GM23248 (cell line): Measurements from ENCODE around the gene SPATA3. TPM values are rescaled to one million over a fixed set of nuclear protein-coding genes. Genes with fewer than 3 reads are reported as not detected.
A peak's percentile ranks its signal among the peaks of the same experiment; 100 is the strongest.

ENCODE experiments used
- DNase-seq: peaks from one replicate; pipeline ENCODE4 v3.0.0-alpha.2; 2015
- H2AFZ ChIP-seq: fragments of 200-600 bp; sonication (generic); 2 replicates; pipeline ENCODE4 v1.6.1; 2016; ENCODE audit warnings: antibody characterized with exemption
- H3F3A ChIP-seq: fragments of 200-600 bp; sonication (generic); 2 replicates; pipeline ENCODE4 v1.6.1; 2016; ENCODE audit warnings: mild to moderate bottlenecking, antibody characterized with exemption, mixed run types; ENCODE audit not compliant: insufficient read depth
- H3K27ac ChIP-seq: fragments of 200-600 bp; sonication (generic); 2 replicates; pipeline ENCODE4 v1.5.1; 2016; ENCODE audit warnings: mild to moderate bottlenecking
- H3K27me3 ChIP-seq: fragments of 200-600 bp; sonication (generic); replicated peaks from 2 replicates; pipeline ENCODE4 v1.6.1; 2016; ENCODE audit warnings: mild to moderate bottlenecking; ENCODE audit not compliant: insufficient read depth
- H3K36me3 ChIP-seq: fragments of 200-600 bp; sonication (generic); 2 replicates; pipeline ENCODE4 v1.6.1; 2016; ENCODE audit warnings: low read depth, mild to moderate bottlenecking
- H3K4me1 ChIP-seq: fragments of 200-600 bp; sonication (generic); 2 replicates; pipeline ENCODE4 v1.6.1; 2016; ENCODE audit warnings: mild to moderate bottlenecking; ENCODE audit not compliant: insufficient read depth
- H3K4me2 ChIP-seq: fragments of 200-600 bp; sonication (generic); one replicate; pipeline ENCODE4 v1.6.1; 2016; ENCODE audit warnings: mild to moderate bottlenecking; ENCODE audit not compliant: unreplicated experiment
- H3K4me3 ChIP-seq: fragments of 200-600 bp; sonication (generic); 2 replicates; pipeline ENCODE4 v1.5.1; 2016; ENCODE audit warnings: mild to moderate bottlenecking
- H3K79me2 ChIP-seq: fragments of 200-600 bp; sonication (generic); 2 replicates; pipeline ENCODE4 v1.6.1; 2016; ENCODE audit warnings: mild to moderate bottlenecking; ENCODE audit not compliant: insufficient read depth
- H3K9ac ChIP-seq: fragments of 200-600 bp; sonication (generic); 2 replicates; pipeline ENCODE4 v1.6.1; 2016; ENCODE audit warnings: mild to moderate bottlenecking
- H3K9me2 ChIP-seq: fragments of 200-600 bp; sonication (generic); 2 replicates; pipeline ENCODE4 v1.6.1; 2016; ENCODE audit warnings: mixed run types, mild to moderate bottlenecking, moderate library complexity; ENCODE audit not compliant: insufficient read depth
- H3K9me3 ChIP-seq: fragments of 200-600 bp; sonication (generic); one replicate; pipeline ENCODE4 v1.6.1; 2017; ENCODE audit warnings: low read depth
- H4K20me1 ChIP-seq: fragments of 200-600 bp; sonication (generic); 2 replicates; pipeline ENCODE4 v1.6.0; 2016; ENCODE audit not compliant: insufficient read depth
- EZH2 ChIP-seq: fragments of 200-600 bp; sonication (generic); IDR thresholded peaks from 2 replicates; pipeline ENCODE4 v1.6.1; 2018; ENCODE audit warnings: antibody characterized with exemption, mild to moderate bottlenecking; ENCODE audit not compliant: insufficient read depth, poor library complexity, severe bottlenecking
- EZH2phosphoT487 ChIP-seq: fragments of 200-600 bp; sonication (generic); IDR thresholded peaks from 2 replicates; pipeline ENCODE4 v1.6.1; 2018; ENCODE audit warnings: antibody characterized with exemption, moderate library complexity, mild to moderate bottlenecking, low read depth; ENCODE audit not compliant: insufficient read depth
- WGBS, 2 experiments: methylation state at CpG; one replicate each; pipeline ENCODE4 v1.1.6; 2015 to 2017; ENCODE audit warnings: low lambda C conversion rate in 2 of 2, low coverage in 1 of 2; ENCODE audit errors: missing lambda C conversion rate in 2 of 2; 5-methylcytosine and 5-hydroxymethylcytosine counted together
- in situ Hi-C: fragments of 300-500 bp; cut with MboI; formaldehyde crosslinking; loops from 2 replicates; pipeline ENCODE4 v1.15.0; 2020
- polyA plus RNA-seq: library from polyadenylated mRNA; unstranded; fragments of >200 nt; fragmentation: Nextera tagmentation; extraction: Ambion mirVana; gene quantifications from 2 replicates; pipeline ENCODE4 v1.2.1, GENCODE V29; 2016
- total RNA-seq: library from RNA; depleted of rRNA; stranded (reverse); fragments of >200 nt; shearing (Covaris generic); gene quantifications from 2 replicates; pipeline ENCODE4 v1.2.3, GENCODE V29; 2014

Gene SPATA3
- total and polyA plus RNA-seq, 2 experiments from 2014 or later: not detected

GRCh38 chr2:231038483-231039293 is 42.8 kb downstream of the SPATA3 start:
- no peaks in the 10 kb centered on the region for H4K20me1 ChIP-seq
- no peaks in the 10 kb centered on the region for H3K36me3 ChIP-seq
- no peak overlapping the region for H3K4me3 ChIP-seq
- H3K9me2 ChIP-seq: no peaks in the 10 kb centered on the region
- H3K9me3 ChIP-seq: no peaks in the 10 kb centered on the region
- no peaks in the 10 kb centered on the region for H3F3A ChIP-seq
- H3K79me2 ChIP-seq: no peaks in the 10 kb centered on the region
- no peak overlapping the region for H3K27ac ChIP-seq
- TF ChIP-seq EZH2phosphoT487 (no peak), EZH2 (peak; percentile 34)
- no peaks in the 10 kb centered on the region for H3K4me1 ChIP-seq
- DNase-seq: no peak
- 19 to 23% methylated on average over 14 to 21 of the region's 21 CpGs for WGBS, 2 experiments
- no peak overlapping the region for H3K9ac ChIP-seq
- in situ Hi-C loops: no loop called here
- H3K27me3 ChIP-seq: peaks cover 58% of the 10 kb centered on the region
- no peak overlapping the region for H2AFZ ChIP-seq
- H3K4me2 ChIP-seq: no peak overlapping the region

GRCh38 chr2:231039294-231039664 is 43.4 kb downstream of the SPATA3 start:
- Histone ChIP-seq H3K4me2 (no peak overlapping the region), H3K9me3 (no peaks in the 10 kb centered on the region), H4K20me1 (no peaks in the 10 kb centered on the region), H3K4me1 (no peaks in the 10 kb centered on the region), H2AFZ (no peak overlapping the region), H3K27ac (no peak overlapping the region), H3K79me2 (no peaks in the 10 kb centered on the region), H3F3A (no peaks in the 10 kb centered on the region), H3K27me3 (peaks cover 54% of the 10 kb centered on the region), H3K36me3 (no peaks in the 10 kb centered on the region), H3K4me3 (no peak overlapping the region), H3K9me2 (no peaks in the 10 kb centered on the region), H3K9ac (no peak overlapping the region)
- DNase-seq: no peak
- in situ Hi-C loops: no loop called here
- WGBS, 2 experiments: 78 to 80% methylated on average over 6 of the region's 6 CpGs
- TF ChIP-seq EZH2phosphoT487: no peak
- TF ChIP-seq EZH2: no peak

- 71 to 72% methylated on average over 8 of the region's 8 CpGs for WGBS, 2 experiments
Measured at GRCh38 chr2:231039821-231040364, 44.0 kb downstream of the SPATA3 start.

GRCh38 chr2:231041061-231041689 is 45.3 kb downstream of the SPATA3 start:
- H4K20me1 ChIP-seq: no peaks in the 10 kb centered on the region
- no peaks in the 10 kb centered on the region for H3K36me3 ChIP-seq
- 50 to 56% methylated on average over 8 of the region's 8 CpGs for WGBS, 2 experiments
- H3K27me3 ChIP-seq: peaks cover 35% of the 10 kb centered on the region
- TF ChIP-seq EZH2 (no peak), EZH2phosphoT487 (no peak)
- H3F3A ChIP-seq: no peaks in the 10 kb centered on the region
- in situ Hi-C loops: no loop called here
- H3K9ac ChIP-seq: no peak overlapping the region
- H3K9me2 ChIP-seq: no peaks in the 10 kb centered on the region
- H3K9me3 ChIP-seq: no peaks in the 10 kb centered on the region
- no peak overlapping the region for H3K4me2 ChIP-seq
- H3K4me3 ChIP-seq: no peak overlapping the region
- no peak overlapping the region for H2AFZ ChIP-seq
- no peak for DNase-seq
- H3K79me2 ChIP-seq: no peaks in the 10 kb centered on the region
- no peak overlapping the region for H3K27ac ChIP-seq
- H3K4me1 ChIP-seq: no peaks in the 10 kb centered on the region

More at GRCh38 chr2:231039821-231040364, 44.0 kb downstream of the SPATA3 start:
- Histone ChIP-seq H3K79me2 (no peaks in the 10 kb centered on the region), H3K4me3 (no peak overlapping the region), H3K27ac (no peak overlapping the region), H3K36me3 (no peaks in the 10 kb centered on the region), H2AFZ (no peak overlapping the region), H3K9ac (no peak overlapping the region), H3K9me2 (no peaks in the 10 kb centered on the region), H3K27me3 (peaks cover 48% of the 10 kb centered on the region), H3F3A (no peaks in the 10 kb centered on the region), H3K9me3 (no peaks in the 10 kb centered on the region), H4K20me1 (no peaks in the 10 kb centered on the region), H3K4me2 (no peak overlapping the region), H3K4me1 (no peaks in the 10 kb centered on the region)
- DNase-seq: no peak
- in situ Hi-C loops: no loop called here
- TF ChIP-seq EZH2 (no peak), EZH2phosphoT487 (no peak)
